Neuron (in vitro differentiated cells): ENCODE data around the gene MORC2.

Experiments
- H2AFZ ChIP-seq: one replicate; pipeline ENCODE4 v1.6.1; 2013; ENCODE audit warnings: low read depth, mild to moderate bottlenecking, inconsistent platforms, low read length, moderate library complexity
- H3K27me3 ChIP-seq: one replicate; pipeline ENCODE4 v1.6.1; 2013; ENCODE audit warnings: low read length; ENCODE audit not compliant: insufficient read depth
- H3K36me3 ChIP-seq: one replicate; pipeline ENCODE4 v1.6.1; 2013; ENCODE audit warnings: low read length; ENCODE audit not compliant: insufficient read depth
- H3K4me1 ChIP-seq: one replicate; pipeline ENCODE4 v1.6.1; 2013; ENCODE audit warnings: low read length; ENCODE audit not compliant: insufficient read depth
- H3K4me3 ChIP-seq: 2 replicates; pipeline ENCODE4 v1.5.1; 2013; ENCODE audit warnings: mild to moderate bottlenecking, low read length, moderate library complexity
- H3K9me3 ChIP-seq: one replicate; pipeline ENCODE4 v1.6.1; 2013; ENCODE audit warnings: low read length

The MORC2 gene

GRCh38 chr22:30978304-30978962, 9.9 kb upstream of the MORC2 start:
- no peaks in the 10 kb centered on the region for H3K4me1 ChIP-seq
- H3K27me3 ChIP-seq = no peaks in the 10 kb centered on the region
- H3K9me3 ChIP-seq = peaks cover 42% of the 10 kb centered on the region
- H2AFZ ChIP-seq = no peak overlapping the region
- no peak overlapping the region for H3K4me3 ChIP-seq
- peaks cover 46% of the 10 kb centered on the region for H3K36me3 ChIP-seq

GRCh38 chr22:30970356-30970746, 1.8 kb upstream of the MORC2 start:
- no peak overlapping the region for H2AFZ ChIP-seq
- H3K36me3 ChIP-seq = peaks cover 65% of the 10 kb centered on the region
- peak overlapping the region; percentile 98 for H3K4me3 ChIP-seq
- H3K9me3 ChIP-seq = peaks cover 65% of the 10 kb centered on the region
- H3K27me3 ChIP-seq = no peaks in the 10 kb centered on the region
- peaks cover 25% of the 10 kb centered on the region for H3K4me1 ChIP-seq

GRCh38 chr22:30969532-30970355, 1.2 kb upstream of the MORC2 start:
- Histone ChIP-seq H3K9me3 (peaks cover 60% of the 10 kb centered on the region), H3K36me3 (peaks cover 59% of the 10 kb centered on the region)

GRCh38 chr22:30968924-30969531, 454 bp upstream of the MORC2 start, which contains the start of gene TUG1:
Gene TUG1, plus strand, starts transcription at chr22:30969265.
- H3K27me3 ChIP-seq = no peaks in the 10 kb centered on the region
- H3K9me3 ChIP-seq = peaks cover 54% of the 10 kb centered on the region
- H3K4me1 ChIP-seq = peaks cover 25% of the 10 kb centered on the region
- peaks cover 52% of the 10 kb centered on the region for H3K36me3 ChIP-seq
- H2AFZ ChIP-seq = peak within 1 kb of the TSS; percentile 37
- H3K4me3 ChIP-seq = peak within 1 kb of the TSS; percentile 98

More at GRCh38 chr22:30969532-30970355, 1.2 kb upstream of the MORC2 start:
- H3K4me1 ChIP-seq = peaks cover 25% of the 10 kb centered on the region
- no peaks in the 10 kb centered on the region for H3K27me3 ChIP-seq
- peak overlapping the region; percentile 37 for H2AFZ ChIP-seq
- H3K4me3 ChIP-seq = peak overlapping the region; percentile 98

- Histone ChIP-seq H3K27me3 (no peaks in the 10 kb centered on the region), H2AFZ (no peak overlapping the region), H3K4me3 (no peak overlapping the region), H3K36me3 (peaks cover 25% of the 10 kb centered on the region), H3K4me1 (peaks cover 10% of the 10 kb centered on the region), H3K9me3 (peaks cover 23% of the 10 kb centered on the region)
These were observed 3.7 kb downstream of the MORC2 start for GRCh38 chr22:30964858-30965257.

GRCh38 chr22:30955153-30955552, 13.4 kb downstream of the MORC2 start:
- Histone ChIP-seq H3K9me3 (no peaks in the 10 kb centered on the region), H3K36me3 (peaks cover 83% of the 10 kb centered on the region), H3K27me3 (no peaks in the 10 kb centered on the region), H3K4me3 (no peak overlapping the region), H3K4me1 (peaks cover 4% of the 10 kb centered on the region), H2AFZ (no peak overlapping the region)

- no peak overlapping the region for H3K4me3 ChIP-seq
- H2AFZ ChIP-seq = no peak overlapping the region
- H3K27me3 ChIP-seq = no peaks in the 10 kb centered on the region
- H3K9me3 ChIP-seq = no peaks in the 10 kb centered on the region
- H3K36me3 ChIP-seq = peaks cover 92% of the 10 kb centered on the region
- H3K4me1 ChIP-seq = peaks cover 13% of the 10 kb centered on the region
These were observed 15.4 kb downstream of the MORC2 start for GRCh38 chr22:30953206-30953605.

- no peak overlapping the region for H3K4me3 ChIP-seq
- no peaks in the 10 kb centered on the region for H3K9me3 ChIP-seq
- no peaks in the 10 kb centered on the region for H3K27me3 ChIP-seq
- H3K4me1 ChIP-seq = peaks cover 36% of the 10 kb centered on the region
- no peak overlapping the region for H2AFZ ChIP-seq
- H3K36me3 ChIP-seq = peaks cover 81% of the 10 kb centered on the region
These were observed 18.5 kb downstream of the MORC2 start for GRCh38 chr22:30949934-30950660.

- H3K4me3 ChIP-seq = no peak overlapping the region
- no peaks in the 10 kb centered on the region for H3K27me3 ChIP-seq
- H3K4me1 ChIP-seq = peaks cover 36% of the 10 kb centered on the region
- H3K36me3 ChIP-seq = peaks cover 83% of the 10 kb centered on the region
- no peak overlapping the region for H2AFZ ChIP-seq
- no peaks in the 10 kb centered on the region for H3K9me3 ChIP-seq
These were observed 19.6 kb downstream of the MORC2 start for GRCh38 chr22:30948930-30949342.

- Histone ChIP-seq H2AFZ (no peak overlapping the region), H3K4me3 (no peak overlapping the region), H3K27me3 (no peaks in the 10 kb centered on the region), H3K4me1 (peaks cover 32% of the 10 kb centered on the region), H3K9me3 (no peaks in the 10 kb centered on the region), H3K36me3 (peaks cover 80% of the 10 kb centered on the region)
These were observed 20.6 kb downstream of the MORC2 start for GRCh38 chr22:30947816-30948454.

- H2AFZ ChIP-seq = no peak overlapping the region
- no peaks in the 10 kb centered on the region for H3K9me3 ChIP-seq
- H3K4me1 ChIP-seq = peaks cover 32% of the 10 kb centered on the region
- H3K4me3 ChIP-seq = no peak overlapping the region
- no peaks in the 10 kb centered on the region for H3K27me3 ChIP-seq
- H3K36me3 ChIP-seq = peaks cover 78% of the 10 kb centered on the region
These were observed 21.3 kb downstream of the MORC2 start for GRCh38 chr22:30947173-30947815.

- Histone ChIP-seq H3K9me3 (no peaks in the 10 kb centered on the region), H2AFZ (no peak overlapping the region), H3K36me3 (peaks cover 80% of the 10 kb centered on the region)
These were observed 22.2 kb downstream of the MORC2 start for GRCh38 chr22:30946354-30946753.

More at GRCh38 chr22:30946354-30946753, 22.2 kb downstream of the MORC2 start:
- H3K27me3 ChIP-seq = no peaks in the 10 kb centered on the region
- no peak overlapping the region for H3K4me3 ChIP-seq
- peaks cover 32% of the 10 kb centered on the region for H3K4me1 ChIP-seq
